Stimulated activated CD8-positive, alpha-beta memory T cell treated with anti-CD3 and anti-CD28 coated beads, Interleukin-4, amount 100 ng/mL, for 4 hours (primary cell): Measurements from ENCODE around the gene SELENOO.

Experiments used
- DNase-seq, 2 donors: peaks; one replicate each; pipeline ENCODE4 v3.0.0-alpha.2; 2020; ENCODE audit warnings: low read depth in 2 of 2, low spot score in 1 of 2

SELENOO gene

DNA sequence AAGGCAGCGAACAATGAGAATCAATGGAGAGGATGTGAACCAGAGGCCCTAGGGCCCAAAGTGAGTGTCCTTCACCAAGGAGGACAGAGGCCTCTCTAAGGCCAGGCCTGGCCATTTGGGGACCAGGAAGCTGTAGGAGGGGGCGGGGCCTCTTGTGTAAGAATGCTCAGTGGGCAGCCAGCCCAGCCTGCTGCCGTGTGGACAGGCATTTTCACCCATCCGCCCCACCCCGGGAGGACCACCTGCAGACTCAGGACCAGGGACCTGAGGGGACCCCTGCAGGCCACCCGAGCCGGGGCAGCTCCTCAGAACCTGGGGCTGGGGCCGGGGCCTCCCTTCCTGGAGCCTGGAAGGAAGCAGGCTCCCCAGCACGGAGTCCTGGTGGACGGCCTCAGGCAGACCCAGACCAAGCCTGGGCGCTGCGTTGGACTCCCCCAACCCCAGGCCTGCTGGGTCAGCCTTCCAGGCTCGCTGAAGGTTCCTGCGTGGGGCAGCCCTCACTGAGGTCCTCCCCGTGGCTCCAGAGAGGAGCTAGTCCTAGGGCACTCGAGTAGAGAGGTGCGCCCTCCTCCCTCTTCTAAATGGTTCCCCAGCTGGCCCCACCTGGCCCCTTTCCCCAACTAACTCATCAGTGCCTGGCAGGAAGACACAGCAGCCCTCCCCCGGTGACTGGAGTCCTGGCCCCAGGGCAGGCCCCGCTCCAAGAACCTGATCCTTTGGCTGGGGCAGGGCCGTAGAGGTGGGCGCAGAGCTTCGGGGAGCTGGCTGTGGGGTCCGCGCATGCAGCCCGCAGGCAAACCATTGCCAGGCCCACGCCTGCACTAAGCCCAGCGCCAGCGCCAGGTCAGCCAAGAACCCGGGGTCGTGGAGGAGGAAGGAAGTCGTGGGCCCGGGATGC lies 16.6 kb upstream of the SELENOO start:
- DNase-seq = no peak

DNA sequence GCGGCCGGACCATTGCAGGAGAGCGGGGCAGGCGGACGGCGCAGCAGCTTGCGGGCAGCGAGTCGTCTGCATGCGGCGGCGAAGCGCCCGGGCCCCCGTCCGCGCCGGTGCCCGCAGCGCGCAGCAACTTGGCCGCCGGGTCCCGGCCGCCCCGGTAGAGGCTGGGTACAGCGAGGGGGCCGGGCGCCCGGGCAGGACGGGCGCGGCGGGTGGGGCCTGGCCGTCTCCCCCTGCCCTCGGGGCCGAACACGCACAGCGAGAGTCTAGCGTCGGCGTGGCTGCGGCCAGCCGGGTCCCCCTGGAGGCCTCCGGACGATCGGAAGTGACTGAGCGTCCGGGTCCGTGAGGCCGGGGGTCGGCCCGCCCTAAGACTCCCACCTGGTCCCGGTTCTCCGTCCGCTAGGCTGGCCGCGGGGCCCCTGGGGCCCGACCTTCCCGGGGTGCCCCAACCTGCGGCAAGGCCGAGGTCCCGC lies 15.9 kb upstream of the SELENOO start:
- no peak for DNase-seq

DNA sequence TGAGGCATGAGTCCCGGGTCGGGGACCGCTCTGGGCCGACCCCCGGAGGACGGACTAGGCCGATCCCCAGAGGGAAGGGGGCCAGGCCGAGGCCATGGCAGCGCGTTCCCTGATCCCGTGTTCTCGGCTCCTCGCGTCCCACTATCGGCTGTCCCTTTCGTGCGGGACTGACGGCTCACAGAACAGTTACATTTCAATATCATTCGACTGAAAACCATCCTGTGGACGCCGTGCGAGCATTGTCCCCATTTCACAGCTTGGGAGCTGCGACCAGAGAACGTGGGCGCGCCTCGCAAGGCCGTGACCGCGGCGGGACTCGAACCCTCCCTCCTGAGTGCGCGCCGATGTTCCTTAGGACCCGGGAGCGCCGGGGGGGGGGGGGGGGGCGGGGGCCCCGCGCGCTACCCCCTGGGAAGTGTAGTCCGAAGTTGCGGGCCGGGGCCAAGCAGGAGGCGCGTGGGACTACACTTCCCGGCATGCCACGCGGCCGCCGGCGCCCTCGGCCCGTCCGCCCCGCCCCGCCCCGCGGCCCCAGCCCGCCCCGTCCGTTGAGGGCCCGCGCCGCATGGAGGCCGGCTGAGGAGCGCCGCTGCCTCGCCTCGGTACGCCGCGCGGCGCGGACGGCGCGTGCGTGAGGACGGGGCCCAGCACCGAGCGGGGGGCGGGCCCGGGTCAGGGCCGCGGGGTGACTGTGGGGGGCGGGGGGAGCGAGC lies 15.3 kb upstream of the SELENOO start, which contains the start of gene TRABD:
TRABD (plus strand) TSS at position 539 of the 713 bp plus-strand sequence. CDS start 7,148 bp downstream, outside the sequence.
- DNase-seq = peak; percentile 60 to 79

DNA sequence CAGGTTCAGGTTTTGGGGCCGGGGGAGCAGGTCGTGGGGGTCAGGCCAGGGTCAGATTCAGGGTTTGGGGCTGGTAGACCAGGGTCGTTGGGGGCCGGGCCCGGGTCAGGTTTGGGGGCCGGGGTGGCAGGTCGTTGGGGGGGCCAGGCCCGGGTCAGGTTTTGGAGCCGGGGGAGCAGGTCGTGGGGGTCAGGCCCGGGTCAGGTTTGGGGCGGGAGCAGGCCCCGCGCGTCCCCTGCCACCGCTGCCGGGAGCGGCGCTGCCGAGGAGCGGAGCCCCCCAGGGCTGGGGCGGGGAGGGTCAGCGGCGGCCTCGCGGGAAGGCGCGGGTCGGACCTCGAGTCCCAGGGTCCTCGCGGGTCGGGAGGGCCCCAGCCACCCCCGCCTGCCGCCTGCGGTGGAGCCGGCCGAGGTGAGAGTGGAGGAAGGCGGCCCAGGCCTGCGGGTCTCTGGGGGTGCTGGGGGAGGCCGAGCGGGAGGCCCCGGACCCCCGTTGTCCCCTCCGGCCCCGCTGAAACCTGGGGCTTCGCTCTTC lies 14.6 kb upstream of the SELENOO start:
- DNase-seq = no peak

DNA sequence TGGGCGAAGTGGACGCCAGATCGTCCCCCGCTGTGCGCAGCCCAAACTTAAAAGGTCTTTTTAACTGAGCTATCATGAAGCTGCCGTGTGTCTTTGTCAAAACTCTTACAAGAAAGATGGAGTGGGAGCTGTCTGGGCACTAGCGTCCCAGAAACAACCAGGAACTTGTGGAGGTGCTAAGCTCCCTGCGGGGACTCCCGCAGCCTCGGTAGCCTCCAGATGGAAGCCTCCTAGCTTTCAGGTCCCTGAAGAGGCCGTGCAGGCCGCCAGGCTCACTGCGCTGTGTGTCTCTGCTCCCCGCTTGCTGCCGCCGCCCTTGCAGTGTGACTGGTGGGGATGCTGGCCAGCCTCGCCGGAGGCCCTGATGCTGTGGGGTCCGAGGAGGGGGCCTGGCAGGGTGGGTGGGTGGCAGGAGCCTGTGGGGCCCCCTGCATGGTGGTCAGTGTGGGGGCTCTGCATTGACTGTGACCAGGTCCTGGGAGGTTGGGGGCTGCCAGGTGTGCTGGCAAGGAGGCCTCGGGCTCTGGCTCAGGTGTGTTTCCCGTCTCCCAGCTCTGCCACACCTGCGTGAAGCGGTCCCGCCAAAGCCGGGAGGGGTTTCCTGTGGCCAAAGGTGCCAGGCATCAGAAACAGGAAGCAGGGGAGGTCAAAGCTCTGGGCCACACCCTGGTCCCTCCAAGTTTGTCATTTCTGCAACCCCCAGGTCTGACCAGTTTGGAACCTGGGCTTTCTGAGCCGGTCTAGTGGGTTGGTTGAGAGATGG lies 13.9 kb upstream of the SELENOO start:
- no peak for DNase-seq

DNA sequence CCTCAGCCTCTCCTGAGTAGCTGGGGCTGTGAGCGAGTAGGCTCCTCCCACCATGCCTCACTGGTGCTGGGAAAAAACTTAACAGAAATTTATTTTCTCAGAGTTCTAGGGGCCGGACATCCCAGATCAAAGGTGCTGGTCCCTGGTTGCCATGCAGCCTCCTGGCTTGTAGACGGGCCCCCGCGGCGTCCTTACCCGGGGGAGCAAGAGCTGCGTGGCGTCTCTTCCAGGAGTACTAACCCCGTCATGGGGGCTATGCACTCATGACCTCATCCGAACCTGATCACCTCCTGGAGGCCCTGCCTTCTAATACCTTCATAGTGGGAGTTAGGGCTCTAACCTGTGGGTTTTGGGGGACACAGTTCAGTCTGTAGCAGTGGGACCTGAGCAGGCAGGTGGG lies 12.5 kb upstream of the SELENOO start:
- no peak for DNase-seq

DNA sequence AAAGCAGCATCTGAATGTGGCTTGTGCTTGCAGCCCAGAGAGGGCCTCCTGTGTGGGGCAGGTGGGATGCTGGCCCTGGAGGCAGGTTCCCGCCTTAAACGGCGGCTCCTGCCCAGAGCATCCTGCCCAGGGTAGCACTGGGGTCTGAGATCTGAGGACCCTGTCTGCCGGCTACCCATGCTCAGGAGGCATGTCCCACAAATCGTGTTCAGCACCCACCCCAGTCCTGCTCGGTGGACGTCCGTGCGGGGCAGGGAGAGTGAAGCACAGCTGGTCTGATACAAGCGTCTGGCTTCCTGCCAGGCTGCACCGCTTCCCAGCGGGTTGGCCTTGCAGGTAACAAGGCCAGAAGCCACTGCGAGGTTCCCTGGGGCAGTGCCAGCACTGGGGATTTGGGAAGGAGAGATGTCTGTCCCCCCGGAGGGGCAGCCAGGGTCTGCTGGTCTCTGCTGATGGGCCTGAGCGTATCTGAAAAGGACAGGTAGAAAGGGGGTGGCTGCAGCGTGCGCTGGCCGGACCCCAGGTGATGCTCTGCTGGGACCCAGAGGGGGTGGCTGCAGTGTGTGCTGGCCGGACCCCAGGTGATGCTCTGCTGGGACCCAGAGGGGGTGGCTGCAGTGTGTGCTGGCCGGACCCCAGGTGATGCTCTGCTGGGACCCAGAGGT lies 11.5 kb upstream of the SELENOO start:
- no peak for DNase-seq

DNA sequence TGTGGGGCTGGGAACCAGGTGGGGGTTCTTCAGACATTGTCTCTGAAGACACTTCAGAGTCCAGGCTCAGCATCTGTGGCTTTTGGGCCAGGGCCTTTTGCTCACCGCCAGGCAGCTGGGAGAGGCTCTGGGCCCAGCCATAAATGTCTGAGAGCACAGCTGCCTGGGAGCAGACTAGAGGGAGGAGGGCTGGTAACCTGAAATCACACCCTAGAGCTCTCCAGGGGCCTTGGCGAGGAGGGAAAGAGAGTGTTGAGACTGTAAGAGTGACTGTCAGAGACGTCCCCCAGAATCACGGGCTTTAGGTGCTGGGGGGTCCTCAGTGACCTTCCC lies 11.0 kb upstream of the SELENOO start:
- no peak for DNase-seq

DNA sequence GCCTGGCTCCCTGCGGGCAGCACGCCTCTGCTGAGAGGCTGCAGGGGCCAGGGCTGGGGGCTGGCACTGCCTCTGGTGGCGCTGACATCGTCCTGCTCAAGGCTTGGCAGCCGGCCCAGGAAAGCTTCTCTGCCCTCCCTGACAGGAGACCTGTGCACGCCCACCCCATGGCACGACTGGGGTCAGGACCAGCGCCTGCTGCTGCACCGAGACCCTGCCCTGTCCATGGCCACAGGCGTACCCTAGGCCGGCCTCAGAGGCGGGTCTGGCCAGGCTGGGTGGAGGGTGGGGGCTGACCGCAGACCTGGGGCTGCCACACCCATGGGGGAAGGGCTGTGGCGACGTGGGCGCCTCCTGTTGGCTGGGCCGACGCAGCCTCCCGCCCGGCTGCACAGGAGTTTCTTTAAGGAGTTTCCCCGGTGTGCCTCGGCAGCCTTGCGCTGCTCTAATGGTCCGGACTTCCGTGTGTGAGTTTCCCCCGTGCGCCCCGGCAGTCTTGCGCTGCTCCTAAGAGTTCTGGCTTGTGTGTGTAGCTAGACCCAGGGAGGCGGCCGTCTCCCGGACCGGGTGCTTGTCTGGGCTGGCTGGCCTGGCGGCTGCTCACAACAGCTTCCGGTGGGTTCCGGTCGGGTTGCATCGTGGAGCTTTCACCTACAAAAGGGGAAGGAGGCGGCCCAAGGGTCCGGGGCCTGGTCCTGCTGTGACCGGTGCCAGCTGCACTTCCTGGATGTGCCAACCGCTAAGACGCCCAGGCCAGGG lies 10.4 kb upstream of the SELENOO start:
- peak; percentile 31 to 63 for DNase-seq

DNA sequence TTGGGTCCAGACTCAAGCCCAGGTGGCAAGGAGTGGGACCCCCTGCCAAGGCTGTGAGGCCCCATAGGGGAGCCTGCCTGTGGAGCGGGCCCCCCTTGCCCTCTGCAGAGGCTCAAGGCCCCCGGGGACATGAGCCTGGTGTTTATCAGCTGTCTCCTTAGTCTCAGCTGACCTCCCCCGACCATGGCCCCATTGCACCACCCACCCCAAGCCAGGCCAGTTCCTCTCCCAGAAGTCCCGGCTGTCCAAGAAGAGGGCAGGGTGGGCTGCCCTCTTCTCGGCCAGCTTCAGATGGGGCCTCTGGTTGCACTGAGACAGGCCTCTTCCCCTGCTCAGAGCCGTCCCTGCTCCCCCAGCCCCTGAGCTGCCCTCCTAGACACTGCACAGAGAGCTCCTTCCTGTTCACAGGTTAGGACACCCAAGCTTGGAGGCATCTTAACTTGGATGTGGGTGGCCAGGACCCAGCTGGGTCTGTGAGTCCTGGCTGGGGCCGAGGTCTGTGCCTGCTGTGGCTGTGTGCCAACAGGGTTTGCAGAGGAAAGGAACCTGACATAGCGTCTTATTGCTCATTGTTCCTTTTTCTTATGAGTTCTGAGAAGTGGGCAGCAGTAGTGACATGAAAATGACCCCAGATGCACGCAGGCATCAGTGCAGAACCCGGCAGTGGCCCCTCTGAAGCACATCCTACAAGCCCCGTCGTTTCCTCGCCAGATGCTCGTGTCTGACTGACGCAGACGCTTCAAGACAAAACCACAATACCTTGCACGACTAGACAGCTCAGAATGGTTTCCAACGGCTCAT lies 9.7 kb upstream of the SELENOO start:
- peak; percentile 38 to 60 for DNase-seq

DNA sequence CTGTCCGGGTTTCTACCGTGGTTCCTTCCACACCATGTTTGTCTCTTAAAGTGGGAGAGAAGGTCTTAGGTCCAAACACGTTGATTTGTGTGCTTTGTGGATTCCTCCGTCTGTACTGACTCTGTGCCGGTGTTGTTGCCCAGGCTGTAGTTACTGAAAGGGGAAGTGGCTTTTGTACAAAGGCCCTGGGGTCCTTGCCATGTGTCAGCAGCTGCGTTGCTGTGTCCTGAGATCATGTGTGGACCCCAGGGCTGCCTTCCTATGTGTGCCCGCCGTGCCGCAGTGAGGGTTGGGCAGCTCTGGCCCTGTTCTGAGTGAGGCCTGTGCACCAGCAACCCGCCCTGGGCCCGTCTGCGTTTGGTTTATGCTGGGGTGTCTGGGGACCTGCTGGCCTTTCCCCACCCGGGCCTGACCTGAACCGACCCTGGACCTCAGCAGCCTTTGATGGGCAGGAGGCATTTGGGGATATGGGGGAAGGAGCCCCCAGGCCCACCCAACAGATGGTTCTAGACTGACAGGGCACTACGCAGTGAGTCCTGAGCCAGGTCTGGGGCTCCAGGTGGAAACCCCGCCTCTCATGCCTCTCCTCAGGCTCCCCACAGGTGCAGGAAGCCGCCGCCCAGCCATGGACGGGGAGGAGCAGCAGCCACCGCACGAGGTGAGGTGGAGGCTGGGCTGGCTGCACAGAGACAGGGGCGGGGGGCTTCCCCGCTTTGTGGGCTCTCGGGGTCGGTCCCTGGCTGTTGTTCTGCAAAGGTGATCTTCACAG lies 8.2 kb upstream of the SELENOO start:
- no peak for DNase-seq

DNA sequence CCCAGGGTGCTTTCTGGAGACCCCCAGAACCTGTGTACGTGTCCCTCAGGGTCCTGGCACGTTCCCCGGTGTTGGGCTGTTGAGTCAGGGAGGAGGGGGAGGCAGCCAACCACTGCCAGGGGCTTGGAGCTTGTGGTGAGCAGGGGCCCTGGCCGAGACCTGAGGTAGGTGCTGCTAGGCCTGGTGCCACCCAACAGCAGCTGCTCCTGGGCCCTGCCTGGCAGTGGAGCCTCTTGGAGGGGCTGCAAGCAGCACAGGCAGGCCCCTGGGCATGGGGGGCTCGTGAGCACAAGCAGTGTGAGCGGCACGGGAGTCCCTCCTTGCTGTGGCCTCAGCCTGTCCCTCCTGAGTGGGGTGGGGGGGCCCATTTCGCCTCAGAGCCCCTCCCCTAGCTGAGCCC lies 7.2 kb upstream of the SELENOO start:
- DNase-seq = no peak

DNA sequence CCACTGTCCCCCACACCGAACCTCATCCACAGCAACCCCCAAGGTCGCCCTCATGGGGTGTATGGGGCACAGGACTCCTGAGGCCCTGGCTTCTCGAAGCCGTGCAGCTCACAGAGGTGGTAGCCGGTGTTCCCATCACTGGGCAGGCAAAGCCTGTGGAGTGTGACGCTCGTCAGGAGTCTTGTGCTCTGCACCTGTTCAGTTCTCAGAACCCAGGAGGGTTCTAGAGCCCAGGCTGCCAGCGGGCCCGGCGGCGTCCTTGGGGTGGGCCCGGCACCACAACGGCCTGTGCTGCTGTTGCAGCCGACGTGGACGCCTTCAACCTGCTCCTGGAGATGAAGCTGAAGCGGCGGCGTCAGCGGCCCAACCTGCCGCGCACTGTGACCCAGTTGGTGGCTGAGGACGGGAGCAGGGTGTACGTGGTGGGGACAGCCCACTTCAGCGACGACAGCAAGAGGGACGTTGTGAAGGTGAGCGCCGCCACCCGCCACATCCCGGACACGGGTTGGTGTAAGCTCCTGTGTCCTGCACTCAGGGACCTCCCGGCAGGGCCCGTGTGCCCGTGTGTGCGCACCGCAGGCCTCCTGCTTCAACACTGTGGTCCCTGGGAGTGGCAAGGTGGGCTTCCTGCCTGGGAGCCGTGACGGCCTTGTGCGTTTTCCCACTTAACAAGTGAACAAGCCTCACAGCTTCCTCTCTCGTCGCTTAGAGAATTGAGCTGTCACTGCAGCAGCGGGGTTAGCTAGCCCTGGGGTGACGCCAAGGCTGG lies 6.6 kb upstream of the SELENOO start:
- no peak for DNase-seq

DNA sequence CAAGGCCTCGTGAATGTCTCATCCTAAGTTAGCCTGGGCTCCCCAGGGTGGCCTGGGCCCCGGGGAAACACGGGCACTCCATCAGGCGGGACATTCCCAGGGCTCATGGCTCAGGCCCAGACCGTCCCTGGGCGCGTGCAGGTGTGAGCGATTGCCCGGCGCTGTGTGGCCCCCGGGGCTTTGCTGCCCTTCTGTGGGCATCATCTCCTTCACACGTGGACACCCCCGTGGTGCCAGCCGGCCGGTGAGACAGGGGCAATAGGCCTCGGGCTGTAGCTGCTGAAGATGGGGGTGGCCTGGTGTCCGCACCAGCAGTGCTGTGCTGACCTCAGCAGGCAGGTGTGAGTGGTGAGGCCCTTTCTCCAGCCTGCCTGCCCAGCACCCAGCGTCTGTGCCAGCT lies 4.6 kb upstream of the SELENOO start:
- DNase-seq = no peak

DNA sequence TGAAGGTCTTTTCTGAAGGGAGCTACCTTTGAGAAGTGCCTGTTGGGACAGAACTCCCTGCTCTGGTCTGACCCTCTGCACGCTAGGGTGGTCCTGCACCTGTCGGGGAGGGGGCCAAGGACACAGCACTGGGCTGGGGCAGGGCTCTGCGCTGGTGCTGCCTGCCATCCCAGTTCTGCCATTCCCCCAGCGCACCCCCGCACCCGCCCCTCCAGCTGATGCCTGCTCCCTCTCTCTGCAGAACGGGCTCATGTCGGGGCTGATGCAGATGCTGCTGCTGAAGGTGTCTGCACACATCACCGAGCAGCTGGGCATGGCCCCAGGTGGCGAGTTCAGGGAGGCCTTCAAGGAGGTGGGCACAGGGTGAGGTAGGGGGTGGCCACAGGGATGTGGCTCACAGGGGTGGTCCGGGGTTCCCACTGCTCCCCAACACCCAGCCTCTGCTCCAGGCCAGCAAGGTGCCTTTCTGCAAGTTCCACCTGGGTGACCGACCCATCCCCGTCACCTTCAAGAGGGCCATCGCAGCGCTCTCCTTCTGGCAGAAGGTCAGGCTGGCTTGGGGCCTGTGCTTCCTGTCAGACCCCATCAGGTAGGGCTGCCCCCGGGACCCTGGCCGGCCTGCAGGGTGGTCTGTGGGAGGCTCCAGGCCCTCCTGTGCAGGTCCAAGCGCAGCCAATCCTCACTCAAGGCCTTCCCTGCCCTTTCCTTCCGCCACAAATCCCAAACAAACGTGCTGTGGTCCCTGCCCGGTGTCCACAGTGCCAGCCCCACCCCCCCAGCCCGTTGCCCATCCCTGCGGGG lies 3.6 kb upstream of the SELENOO start:
- no peak for DNase-seq

DNA sequence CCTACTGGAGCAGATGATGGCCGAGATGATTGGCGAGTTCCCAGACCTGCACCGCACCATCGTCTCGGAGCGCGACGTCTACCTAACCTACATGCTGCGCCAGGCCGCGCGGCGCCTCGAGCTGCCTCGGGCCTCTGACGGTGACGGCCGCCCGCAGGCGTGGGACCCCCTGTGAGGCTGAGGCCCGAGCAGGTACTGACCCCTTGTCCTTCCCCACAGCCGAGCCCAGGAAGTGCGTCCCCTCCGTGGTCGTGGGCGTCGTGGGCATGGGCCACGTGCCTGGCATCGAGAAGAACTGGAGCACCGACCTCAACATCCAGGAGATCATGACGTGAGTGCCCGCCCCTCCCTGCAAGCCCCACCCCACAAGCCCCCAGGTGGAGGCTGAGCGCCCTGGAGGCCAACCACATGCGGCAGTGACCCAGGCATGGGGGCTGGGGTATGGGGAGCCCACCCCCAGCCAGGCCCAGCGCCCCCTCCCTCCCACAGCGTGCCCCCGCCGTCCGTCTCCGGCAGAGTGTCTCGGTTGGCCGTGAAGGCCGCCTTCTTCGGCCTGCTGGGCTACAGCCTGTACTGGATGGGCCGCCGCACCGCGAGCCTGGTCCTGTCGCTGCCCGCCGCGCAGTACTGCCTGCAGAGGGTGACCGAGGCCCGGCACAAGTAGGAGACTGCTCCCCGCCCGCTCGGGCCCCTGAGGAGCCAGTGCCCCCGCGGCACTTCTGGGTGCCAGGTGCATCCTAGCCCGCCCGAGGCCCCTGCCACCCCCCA lies 2.8 kb upstream of the SELENOO start:
- DNase-seq = no peak
